Cardiac fibroblast (primary cell): Measurements from ENCODE around the gene CNTLN.

Source experiments
- DNase-seq, 2 donors: peaks; one replicate each; pipeline versions ENCODE4 v3.0.0 to v3.0.0-alpha.2; 2010; ENCODE audit warnings: low read depth in 2 of 2
- H3K4me3 ChIP-seq, 2 donors: replicated peaks in 1 of 2; 1 replicate in 1 of 2; 2 replicates in 1 of 2; pipeline ENCODE4 v1.5.1; 2011; ENCODE audit warnings: low read depth in 2 of 2, low read length in 2 of 2, mild to moderate bottlenecking in 2 of 2, moderate library complexity in 1 of 2
- CTCF ChIP-seq: IDR thresholded peaks from one replicate; pipeline ENCODE4 v1.5.1; 2011; ENCODE audit warnings: low read depth, mild to moderate bottlenecking, low read length, inconsistent platforms

CNTLN gene

DNA sequence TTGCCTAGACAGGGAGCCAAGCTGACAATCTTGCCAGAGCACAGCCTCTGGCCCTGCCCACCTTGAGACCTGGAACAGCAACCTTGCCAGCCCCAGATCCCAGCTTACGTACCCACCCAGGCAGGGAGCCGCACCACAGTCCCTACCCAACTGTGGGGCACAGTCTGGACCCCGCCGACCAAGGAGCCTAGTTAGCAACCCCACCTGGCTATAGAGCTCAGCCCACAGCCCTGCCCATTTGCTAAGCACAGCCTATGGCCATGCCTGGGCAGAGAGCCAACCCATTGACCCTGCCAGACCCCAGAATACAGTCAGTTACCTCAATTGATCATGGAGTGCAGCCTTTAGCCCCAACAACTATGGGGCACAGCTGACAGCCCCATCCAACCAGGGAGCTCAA is 346.1 kb downstream of the CNTLN start:
- no peak overlapping the region for H3K4me3 ChIP-seq
- no peak for TF ChIP-seq CTCF
- DNase-seq, result no peak

DNA sequence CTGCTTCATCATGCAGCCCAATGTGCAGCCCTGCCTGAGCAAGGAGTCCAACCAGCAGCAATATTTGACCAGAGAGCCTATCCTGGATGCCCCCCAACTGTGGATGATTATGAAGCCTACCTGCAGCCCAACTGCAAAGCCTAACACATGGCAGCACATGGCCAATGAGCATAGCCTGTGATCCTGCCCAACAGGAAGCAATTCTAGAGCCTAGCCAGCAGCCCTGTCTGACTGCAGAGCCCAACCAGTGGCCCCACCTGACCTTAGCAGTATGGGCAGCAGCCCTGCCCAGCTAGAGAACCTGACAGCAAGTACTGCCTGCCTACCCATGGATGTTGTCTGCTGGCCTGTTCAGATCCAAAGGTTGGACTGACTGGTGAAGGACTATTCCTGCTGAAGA is 346.7 kb downstream of the CNTLN start:
- DNase-seq, result no peak
- no peak overlapping the region for H3K4me3 ChIP-seq
- TF ChIP-seq CTCF, result no peak

DNA sequence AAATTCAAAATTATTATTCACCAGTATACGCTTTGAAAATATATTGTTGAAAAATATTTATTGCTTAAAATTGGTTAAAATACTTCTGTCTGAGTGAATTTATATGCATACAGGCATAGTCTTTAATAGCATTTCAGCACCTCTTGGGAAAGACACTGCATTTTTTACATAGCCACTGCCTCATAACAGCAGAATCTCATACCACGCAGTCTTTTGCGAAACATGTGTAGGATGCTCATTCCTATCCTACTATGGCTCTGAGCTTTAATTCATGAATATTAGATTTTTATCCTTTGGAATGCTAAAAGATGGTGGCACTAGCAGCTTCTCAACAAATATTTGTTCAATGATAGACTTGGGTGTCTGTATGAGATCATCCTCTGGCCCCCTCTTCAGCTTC is 350.1 kb downstream of the CNTLN start:
- no peak overlapping the region for H3K4me3 ChIP-seq
- TF ChIP-seq CTCF, result no peak
- DNase-seq, result no peak

DNA sequence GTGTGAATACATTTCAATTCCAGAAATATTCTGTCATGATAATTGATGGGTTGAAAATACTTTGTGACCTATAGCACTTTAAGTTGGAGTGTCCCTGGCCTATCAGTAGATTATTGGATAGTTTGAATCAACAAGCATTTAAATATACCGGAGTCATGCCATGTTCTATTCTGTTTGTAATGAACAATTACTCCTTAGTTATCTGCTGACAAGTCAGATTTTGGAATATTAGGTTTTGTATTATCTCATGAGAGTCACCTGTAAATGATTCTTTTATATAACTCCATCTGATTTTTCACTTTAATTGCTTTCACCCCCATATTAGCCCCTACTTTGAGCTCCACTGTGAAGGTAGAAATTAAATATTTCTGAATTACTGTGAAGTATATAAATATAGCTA is 351.6 kb downstream of the CNTLN start:
- no peak for TF ChIP-seq CTCF

GRCh38 chr9:17487467-17487866 is 352.6 kb downstream of the CNTLN start:
- no peak for DNase-seq
- TF ChIP-seq CTCF, result no peak

More for the DNA sequence above, 351.6 kb downstream of the CNTLN start:
- no peak for DNase-seq
- no peak overlapping the region for H3K4me3 ChIP-seq

DNA sequence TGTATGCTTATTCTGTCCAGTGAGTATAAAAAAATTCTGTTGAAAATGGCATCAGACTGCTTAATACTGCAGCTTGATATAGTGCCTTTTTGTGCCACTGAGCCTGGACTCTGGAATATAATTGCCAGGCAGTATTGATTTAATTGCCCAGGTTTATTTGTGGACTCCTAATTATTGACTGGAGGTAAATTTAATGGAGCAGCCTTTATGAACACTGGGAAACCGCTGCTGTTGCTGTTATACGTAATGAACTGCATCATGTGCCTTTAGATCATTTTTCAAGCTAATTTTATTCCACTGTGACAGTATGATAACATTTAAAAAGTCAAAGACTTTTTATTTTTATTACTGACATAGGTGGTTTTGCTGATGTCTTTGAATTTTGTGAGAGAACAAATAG is 353.8 kb downstream of the CNTLN start:
- no peak overlapping the region for H3K4me3 ChIP-seq
- no peak for DNase-seq
- TF ChIP-seq CTCF, result no peak

More at GRCh38 chr9:17487467-17487866, 352.6 kb downstream of the CNTLN start:
- H3K4me3 ChIP-seq, result no peak overlapping the region

GRCh38 chr9:17490110-17490509 is 355.3 kb downstream of the CNTLN start:
- DNase-seq, result no peak
- H3K4me3 ChIP-seq, result no peak overlapping the region
- TF ChIP-seq CTCF, result no peak
